ENCODE measurements around the gene TRIM47.
"Not testable (repeated sequence)": the region's sequence is repeated elsewhere in the genome, so short reads cannot be mapped to it uniquely, and the experiment has no call there.

Gene TRIM47

DNA sequence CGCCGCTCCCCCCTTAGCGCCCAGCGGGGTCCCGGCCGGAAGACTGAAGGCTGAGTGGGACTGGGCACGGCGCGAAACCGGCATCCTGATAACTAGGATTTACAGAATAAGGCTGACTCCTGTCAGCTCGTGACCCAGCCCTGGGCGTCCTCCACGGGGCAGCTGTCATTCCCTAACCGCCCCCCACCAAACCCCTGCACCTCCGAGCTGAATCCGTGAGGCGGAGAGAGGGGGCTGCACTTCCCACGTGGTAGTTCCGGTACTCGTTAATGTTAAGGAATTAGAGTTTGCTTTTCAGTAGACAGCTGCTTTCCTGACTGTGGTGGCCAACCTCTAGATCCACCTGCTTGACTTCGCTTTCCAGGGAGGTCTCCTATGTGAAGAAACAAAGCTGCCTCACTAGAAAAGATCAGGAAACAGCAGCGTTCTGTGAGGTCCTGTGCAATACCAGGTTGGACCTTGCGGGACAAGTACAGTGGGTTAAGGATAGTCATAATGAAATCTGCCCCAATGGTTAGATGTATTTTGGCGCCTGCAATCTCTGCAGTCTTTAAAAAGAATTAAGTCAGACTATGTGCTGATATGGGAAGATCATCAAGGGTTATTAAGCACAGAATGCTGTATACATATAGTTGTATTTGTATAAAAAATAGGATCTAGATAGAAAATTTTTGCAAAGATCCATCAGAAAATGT is 22.2 kb downstream of the TRIM47 start:
- no peaks in the 10 kb centered on the region for H3K9me3 ChIP-seq (ENCODE audit: control insufficient read depth, insufficient read depth, low read length)
- peaks cover 11% of the 10 kb centered on the region for H3K4me1 ChIP-seq (ENCODE audit: insufficient read depth, low read length)
- H3K9ac ChIP-seq (ENCODE audit: low read depth, low read length) = peak overlapping the region; percentile 91
- H3K36me3 ChIP-seq (ENCODE audit: insufficient read depth, low read length) = peaks cover 4% of the 10 kb centered on the region; the same call in 1 of the 2 replicates

DNA sequence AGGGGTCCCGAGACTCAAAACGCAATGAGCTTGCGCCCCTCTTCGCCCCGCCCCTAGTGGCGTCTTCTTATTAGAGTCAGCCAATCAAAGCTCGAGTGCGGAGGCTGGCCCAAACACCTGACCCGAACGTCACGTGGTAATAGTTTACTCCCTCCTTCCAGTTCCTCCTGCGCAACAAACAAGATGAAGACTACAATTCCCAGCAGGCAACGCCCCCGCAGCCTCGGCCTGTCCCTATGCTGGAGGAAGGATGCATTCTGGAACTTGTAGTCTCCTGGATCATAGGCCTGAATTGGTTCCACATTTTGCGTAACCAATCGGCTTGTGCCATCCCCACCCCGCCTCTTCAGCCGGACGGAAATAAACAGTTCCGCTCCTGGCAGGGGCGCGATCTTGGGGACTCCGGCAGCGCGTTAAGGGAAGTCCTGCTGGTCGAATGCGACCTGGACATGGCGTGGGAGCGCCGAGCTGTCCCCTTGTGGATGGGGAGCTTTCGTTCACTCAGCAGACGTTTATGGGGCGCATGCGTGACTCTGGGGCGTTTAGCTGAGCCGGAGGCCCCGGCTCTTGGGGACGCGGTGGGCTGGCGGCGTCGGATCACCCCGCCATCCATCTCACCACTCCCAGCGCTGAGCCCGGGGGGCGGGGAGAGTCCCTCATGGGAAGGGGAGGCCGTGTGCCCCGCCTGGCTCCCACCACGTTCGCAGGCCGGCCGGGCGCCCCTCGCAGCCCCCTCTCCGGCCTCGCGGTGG is 22.9 kb downstream of the TRIM47 start, which contains the start of gene WBP2:
TSS of gene WBP2 (minus strand) at position 26 of the 752 bp plus-strand sequence. CDS start 38 bp downstream, outside the sequence.
- peak within 1 kb of the TSS; percentile 91 for H3K9ac ChIP-seq (ENCODE audit: low read depth, low read length)
- peaks cover 5% of the 10 kb centered on the region; the same call in 1 of the 2 replicates for H3K36me3 ChIP-seq (ENCODE audit: insufficient read depth, low read length)
- peaks cover 11% of the 10 kb centered on the region for H3K4me1 ChIP-seq (ENCODE audit: insufficient read depth, low read length)
- H3K9me3 ChIP-seq (ENCODE audit: control insufficient read depth, insufficient read depth, low read length) = no peaks in the 10 kb centered on the region

DNA sequence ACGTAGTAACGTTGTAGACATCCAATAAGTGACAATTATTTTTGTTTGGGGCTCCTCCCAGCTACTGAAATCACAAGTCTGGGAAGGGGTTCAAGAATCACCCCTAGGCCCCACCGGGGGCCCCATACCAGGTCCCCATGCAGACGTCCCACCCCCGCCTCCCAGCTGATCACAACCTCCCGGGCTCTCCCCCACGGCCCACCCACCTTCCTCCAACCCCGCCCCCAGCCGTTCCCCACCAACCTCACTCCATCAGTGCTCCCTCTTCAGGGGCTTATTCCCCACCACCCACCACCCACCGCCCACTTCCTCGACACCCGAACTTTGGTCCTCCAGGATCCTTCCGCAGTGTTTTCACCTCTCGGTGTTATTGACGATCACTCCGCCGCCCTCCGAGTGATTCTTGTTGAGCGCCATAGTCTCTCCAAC is 23.5 kb downstream of the TRIM47 start:
- peaks cover 11% of the 10 kb centered on the region for H3K4me1 ChIP-seq (ENCODE audit: insufficient read depth, low read length)
- peak overlapping the region; percentile 51 for H3K9ac ChIP-seq (ENCODE audit: low read depth, low read length)
- H3K9me3 ChIP-seq (ENCODE audit: control insufficient read depth, insufficient read depth, low read length) = no peaks in the 10 kb centered on the region
- peaks cover 5% of the 10 kb centered on the region; the same call in 1 of the 2 replicates for H3K36me3 ChIP-seq (ENCODE audit: insufficient read depth, low read length)

DNA sequence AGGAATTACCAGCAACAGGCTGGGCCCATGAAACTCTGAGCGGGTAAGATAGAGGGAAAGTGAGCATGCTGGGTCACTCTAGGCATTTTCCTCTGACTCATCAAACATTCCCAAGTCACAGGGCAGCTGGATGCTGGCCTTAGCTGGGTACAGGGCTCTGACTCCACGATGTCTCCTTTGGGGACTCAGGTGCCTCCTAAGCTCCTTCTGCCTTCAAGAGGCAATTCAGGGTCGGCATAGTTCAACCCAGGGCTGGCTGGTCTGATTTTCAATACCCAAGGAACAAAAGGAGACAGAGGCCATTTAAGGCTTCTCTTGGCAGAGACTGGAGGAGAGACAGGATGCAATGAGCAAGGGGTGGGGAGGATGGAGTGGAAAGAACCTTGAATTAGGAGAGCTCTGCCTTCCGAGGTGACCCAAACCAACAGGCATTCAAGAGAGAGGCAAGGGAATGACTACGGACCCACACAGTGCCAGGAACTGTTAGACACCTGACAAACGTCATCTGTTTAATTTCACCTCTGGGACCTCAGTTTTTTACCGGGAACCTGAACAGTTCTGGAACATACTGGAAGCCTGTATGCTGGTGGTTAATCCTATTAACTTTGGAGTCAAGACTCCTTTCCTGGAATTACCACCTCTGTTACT is 24.2 kb downstream of the TRIM47 start:
- H3K9ac ChIP-seq (ENCODE audit: low read depth, low read length) = peak overlapping the region; percentile 51
- H3K36me3 ChIP-seq (ENCODE audit: insufficient read depth, low read length) = peaks cover 5% of the 10 kb centered on the region; the same call in 1 of the 2 replicates
- no peaks in the 10 kb centered on the region for H3K9me3 ChIP-seq (ENCODE audit: control insufficient read depth, insufficient read depth, low read length)
- H3K4me1 ChIP-seq (ENCODE audit: insufficient read depth, low read length) = peaks cover 11% of the 10 kb centered on the region

DNA sequence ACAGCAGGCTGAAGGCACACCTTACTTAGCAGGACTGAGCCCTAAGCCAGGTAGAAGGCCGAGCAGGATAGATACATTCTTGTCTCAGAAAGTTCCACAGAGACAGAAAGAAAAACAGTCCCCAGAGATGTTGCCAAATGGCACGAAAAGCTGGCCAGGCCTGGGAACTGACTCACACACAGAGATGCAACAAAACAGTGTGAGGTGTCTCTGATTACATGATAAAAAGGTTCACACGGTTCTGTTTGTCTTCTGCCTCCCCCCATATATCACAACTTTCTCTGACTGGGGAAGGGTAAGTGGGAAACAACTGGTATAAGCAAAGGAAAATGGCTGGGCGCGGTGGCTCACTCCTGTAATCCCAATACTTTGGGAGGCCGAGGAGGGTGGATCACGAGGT is 24.9 kb downstream of the TRIM47 start:
- Histone ChIP-seq H3K36me3 (ENCODE audit: insufficient read depth, low read length) (peaks cover 5% of the 10 kb centered on the region; the same call in 1 of the 2 replicates), H3K9me3 (ENCODE audit: control insufficient read depth, insufficient read depth, low read length) (no peaks in the 10 kb centered on the region), H3K4me1 (ENCODE audit: insufficient read depth, low read length) (peaks cover 11% of the 10 kb centered on the region), H3K9ac (ENCODE audit: low read depth, low read length) (no peak overlapping the region)

DNA sequence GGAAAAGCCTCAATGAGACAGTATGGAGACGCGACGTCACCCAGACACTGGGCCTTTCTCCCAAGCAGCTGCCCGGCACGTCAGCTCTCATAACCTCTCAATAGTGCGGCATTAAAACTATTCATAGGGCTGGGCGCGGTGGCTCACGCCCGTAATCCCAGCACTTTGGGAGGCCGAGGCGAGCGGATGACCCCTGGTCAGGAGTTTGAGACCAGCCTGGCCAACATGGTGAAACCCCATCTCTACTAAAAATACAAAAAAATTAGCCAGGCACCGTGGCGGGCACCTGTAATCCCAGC is 26.7 kb downstream of the TRIM47 start:
- H3K9ac ChIP-seq (ENCODE audit: low read depth, low read length); H3K9me3 ChIP-seq (ENCODE audit: control insufficient read depth, insufficient read depth, low read length): not testable (repeated sequence)
- Histone ChIP-seq H3K4me1 (ENCODE audit: insufficient read depth, low read length) (peaks cover 11% of the 10 kb centered on the region), H3K36me3 (ENCODE audit: insufficient read depth, low read length) (peaks cover 19% of the 10 kb centered on the region)

DNA sequence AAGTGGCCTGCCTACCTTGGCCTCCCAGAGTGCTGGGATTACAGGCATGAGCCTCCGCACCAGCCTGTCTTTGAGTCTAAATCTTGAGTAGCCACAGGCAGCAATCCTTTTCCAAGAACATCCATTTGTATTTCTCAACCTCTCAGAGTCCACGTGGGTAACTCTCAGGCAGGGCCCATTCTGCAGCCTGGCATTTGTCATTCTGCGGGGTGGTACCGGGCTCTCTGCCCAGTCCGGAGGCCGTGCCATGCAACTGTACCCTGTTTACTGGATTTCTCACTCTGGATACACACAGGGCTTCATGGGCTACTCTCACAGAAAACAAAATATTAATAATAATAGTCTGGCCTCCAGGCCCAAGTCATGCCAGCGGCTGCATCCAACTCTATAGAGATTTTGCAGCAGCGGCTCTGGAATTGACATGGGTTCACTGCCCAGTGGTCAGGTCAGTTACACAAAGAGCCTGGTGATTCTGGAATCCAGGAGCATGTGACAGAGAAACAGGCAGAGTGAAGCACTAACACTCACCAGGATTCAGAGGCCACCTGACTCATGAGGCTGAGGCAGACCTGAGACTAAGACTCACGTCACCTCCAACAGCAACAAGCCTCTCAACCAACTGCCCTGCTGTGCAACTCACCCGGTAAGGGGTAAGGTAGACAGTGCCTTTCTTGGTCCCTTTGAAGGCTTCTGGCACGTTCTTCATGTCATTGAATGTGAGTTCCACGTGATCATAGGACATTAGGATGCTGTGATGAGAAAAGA is 27.3 kb downstream of the TRIM47 start:
- H3K36me3 ChIP-seq (ENCODE audit: insufficient read depth, low read length) = peaks cover 20% of the 10 kb centered on the region
- H3K9ac ChIP-seq (ENCODE audit: low read depth, low read length) = no peak overlapping the region
- peaks cover 11% of the 10 kb centered on the region for H3K4me1 ChIP-seq (ENCODE audit: insufficient read depth, low read length)
- no peaks in the 10 kb centered on the region for H3K9me3 ChIP-seq (ENCODE audit: control insufficient read depth, insufficient read depth, low read length)

DNA sequence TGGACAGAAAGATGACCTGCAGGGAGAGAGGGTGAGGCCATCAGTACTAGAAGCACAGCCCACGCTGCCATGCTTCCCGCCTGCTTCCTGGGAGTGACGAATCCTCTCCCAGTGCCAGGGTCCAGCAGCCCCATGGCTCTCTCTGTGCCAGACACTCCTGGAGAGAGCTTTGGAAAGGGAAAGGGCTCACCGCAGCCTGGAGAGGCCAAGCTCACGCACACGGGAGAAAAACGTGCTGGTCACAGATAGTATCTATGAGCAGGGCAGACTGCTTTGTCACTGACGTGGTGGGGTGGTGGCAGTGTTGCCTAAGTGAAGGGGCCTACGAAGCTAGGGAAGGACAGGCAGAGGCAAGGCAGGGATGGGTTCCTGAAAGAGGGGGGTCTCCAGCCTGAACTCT is 28.7 kb downstream of the TRIM47 start:
- Histone ChIP-seq H3K9me3 (ENCODE audit: control insufficient read depth, insufficient read depth, low read length) (no peaks in the 10 kb centered on the region), H3K36me3 (ENCODE audit: insufficient read depth, low read length) (peaks cover 20% of the 10 kb centered on the region), H3K4me1 (ENCODE audit: insufficient read depth, low read length) (peaks cover 25% of the 10 kb centered on the region), H3K9ac (ENCODE audit: low read depth, low read length) (no peak overlapping the region)

DNA sequence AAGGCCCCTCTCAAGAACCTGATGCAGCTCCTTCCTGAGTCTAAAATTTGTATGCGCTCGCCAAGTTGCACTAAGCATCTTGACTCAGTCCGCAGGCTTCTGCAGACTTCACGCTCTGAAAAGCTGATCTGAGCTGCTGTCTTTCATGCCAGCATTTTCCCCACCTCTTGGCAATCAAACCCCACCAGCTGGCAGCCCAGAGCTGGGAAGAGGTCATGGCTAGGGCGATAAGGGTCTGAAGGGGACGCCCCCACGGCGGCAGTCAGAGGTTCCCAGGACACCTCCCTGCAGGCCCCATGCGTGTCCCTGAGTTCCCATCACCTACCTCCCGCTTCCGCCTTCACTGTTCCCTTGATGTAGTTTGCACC is 29.1 kb downstream of the TRIM47 start:
- H3K9me3 ChIP-seq (ENCODE audit: control insufficient read depth, insufficient read depth, low read length) = no peaks in the 10 kb centered on the region
- H3K4me1 ChIP-seq (ENCODE audit: insufficient read depth, low read length) = peaks cover 25% of the 10 kb centered on the region
- no peak overlapping the region for H3K9ac ChIP-seq (ENCODE audit: low read depth, low read length)
- peaks cover 20% of the 10 kb centered on the region for H3K36me3 ChIP-seq (ENCODE audit: insufficient read depth, low read length)

DNA sequence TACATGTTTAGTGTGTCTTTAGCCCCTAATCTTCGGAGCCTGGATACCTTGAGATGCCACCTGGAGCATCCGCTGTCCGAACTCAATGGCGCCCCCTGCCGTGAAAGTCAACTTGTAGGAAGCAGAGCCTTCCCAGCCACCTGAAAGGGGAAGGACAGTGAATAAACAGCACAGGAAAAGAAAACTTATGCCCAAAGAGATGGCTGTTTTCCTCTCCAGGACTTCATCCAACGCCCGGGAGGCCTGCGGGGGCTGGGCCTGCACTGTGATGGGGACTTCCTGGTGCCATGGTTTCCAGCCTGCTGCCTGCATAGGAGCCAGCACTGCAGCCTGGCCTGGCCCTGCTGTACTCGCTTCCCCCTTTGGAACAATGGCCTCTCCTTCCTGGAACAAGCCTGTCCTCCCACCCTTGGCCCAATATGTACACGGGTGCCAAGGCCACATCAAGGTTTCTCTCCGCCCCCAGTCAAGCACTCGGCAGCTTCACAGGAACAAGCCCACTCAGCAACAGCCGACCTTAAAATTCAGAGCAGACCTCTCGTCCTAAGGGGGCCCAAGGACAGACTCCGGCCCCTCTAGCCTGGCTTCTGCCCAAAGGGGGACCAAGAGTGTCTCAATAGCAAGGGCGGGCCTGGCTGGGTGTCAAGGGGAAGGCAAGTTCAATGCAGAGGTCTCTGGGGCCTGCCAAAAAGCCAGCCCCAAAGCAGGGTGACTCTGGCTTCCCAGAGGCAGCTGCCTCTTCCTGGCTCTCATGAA is 29.7 kb downstream of the TRIM47 start:
- H3K9me3 ChIP-seq (ENCODE audit: control insufficient read depth, insufficient read depth, low read length) = no peaks in the 10 kb centered on the region
- peaks cover 20% of the 10 kb centered on the region for H3K36me3 ChIP-seq (ENCODE audit: insufficient read depth, low read length)
- peaks cover 26% of the 10 kb centered on the region; the same call in 1 of the 2 replicates for H3K4me1 ChIP-seq (ENCODE audit: insufficient read depth, low read length)
- H3K9ac ChIP-seq (ENCODE audit: low read depth, low read length) = no peak overlapping the region

DNA sequence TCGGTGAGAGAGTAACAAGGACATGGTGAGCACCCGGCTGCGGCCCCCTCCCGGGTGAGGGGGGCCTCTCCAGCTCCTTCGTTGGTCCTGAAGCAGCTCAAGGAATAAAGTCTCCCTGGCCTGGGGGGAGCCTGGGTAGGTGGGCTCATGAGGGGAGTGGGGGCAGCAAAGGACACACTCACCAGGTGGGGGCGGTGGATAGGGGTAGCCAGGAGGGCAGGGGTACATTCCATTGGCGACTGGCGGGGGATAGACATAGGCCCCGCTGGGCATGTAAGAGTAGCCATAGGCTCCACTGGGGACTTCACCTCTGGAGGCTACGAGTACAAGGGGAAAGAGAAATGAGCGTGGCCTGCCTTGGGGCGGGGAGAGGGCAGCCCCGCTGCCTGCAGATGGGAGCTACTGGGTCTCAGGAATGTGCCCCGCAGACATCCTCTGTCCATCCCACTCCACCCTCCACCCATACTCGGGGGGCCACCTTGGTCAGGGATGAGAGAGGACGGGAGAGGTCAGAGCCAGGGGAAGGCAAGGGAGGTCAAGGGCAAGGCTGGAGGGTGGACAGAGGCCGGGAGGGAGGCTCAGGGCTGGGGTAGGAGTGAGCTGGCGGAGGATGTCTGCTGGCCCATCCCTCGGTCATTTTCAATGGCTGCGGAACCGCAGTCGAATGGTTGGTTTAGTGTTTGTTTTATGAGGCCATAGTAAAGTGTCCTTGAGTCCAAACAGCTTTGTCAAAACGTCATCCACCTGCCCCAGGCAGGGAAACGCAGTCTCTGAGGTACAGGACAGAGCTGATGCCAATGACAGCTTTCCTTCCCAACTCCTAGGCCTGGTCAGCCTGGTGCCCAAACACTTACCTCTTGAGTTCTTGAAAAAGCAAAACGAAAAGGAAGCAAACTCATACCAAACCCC is 30.5 kb downstream of the TRIM47 start:
- Histone ChIP-seq H3K4me1 (ENCODE audit: insufficient read depth, low read length) (peaks cover 21% of the 10 kb centered on the region; the same call in 1 of the 2 replicates), H3K36me3 (ENCODE audit: insufficient read depth, low read length) (peaks cover 20% of the 10 kb centered on the region)

DNA sequence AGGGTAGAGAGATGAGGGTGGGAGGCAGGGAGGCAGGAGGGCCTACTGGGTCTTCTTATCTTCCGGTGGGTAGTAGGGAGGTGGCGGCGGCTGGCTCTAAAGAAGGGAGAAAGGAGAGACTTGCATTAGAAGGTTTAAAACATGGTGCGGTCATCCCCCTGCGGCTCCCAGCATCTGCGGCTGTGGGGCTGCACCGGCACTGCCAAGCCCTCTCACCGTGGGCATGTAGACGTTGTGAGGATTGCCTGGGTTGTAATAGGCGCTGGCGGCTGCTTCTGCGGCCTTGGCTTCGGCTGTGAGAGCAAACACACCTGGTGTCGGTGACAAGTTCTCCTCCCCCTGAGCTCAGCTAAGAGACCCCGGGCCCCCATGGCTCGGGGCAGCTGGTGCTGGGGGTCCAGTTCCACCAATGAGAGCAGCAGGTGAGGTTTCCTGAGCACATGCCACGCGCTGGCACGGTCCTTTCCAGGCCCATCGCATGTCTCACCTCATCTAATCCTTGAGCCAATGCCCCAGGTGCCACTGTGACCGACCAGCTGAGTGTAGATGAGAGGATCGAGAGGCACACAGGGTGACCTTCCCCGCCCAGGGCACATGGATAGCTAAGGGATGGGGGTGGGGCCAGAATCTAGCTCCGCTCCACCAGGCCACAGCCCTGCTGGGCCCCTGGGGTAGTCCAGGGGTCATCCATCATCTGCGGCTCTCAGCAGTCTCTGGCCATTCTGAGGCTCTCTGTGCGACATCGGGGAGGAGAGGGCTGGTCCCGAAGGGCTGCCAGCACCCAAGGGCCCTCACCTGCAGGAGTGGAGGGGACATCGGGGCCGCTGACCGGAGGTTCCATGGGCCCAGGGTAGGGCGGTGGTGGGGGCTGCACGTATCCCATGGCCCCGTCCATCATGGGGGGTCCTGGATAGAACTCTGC is 31.4 kb downstream of the TRIM47 start:
- no peaks in the 10 kb centered on the region for H3K9me3 ChIP-seq (ENCODE audit: control insufficient read depth, insufficient read depth, low read length)
- H3K9ac ChIP-seq (ENCODE audit: low read depth, low read length) = no peak overlapping the region
- H3K36me3 ChIP-seq (ENCODE audit: insufficient read depth, low read length) = peaks cover 20% of the 10 kb centered on the region
- peaks cover 21% of the 10 kb centered on the region; the same call in 1 of the 2 replicates for H3K4me1 ChIP-seq (ENCODE audit: insufficient read depth, low read length)

More for the DNA sequence above, 30.5 kb downstream of the TRIM47 start:
- Histone ChIP-seq H3K9me3 (ENCODE audit: control insufficient read depth, insufficient read depth, low read length) (no peaks in the 10 kb centered on the region), H3K9ac (ENCODE audit: low read depth, low read length) (no peak overlapping the region)
